K562 (cell line): ENCODE data around the gene TRANK1. TPM values are rescaled to one million over a fixed set of nuclear protein-coding genes. Genes with fewer than 3 reads are reported as not detected.

ENCODE experiments used
- ARID2 ChIP-seq: fragments of 450-650 bp; IDR thresholded peaks from 2 replicates; pipeline ENCODE4 v1.6.1; 2017; ENCODE audit warnings: antibody characterized with exemption, mild to moderate bottlenecking
- CBX1 ChIP-seq: sonication (generic); IDR thresholded peaks from 2 replicates; pipeline ENCODE4 v1.6.1; 2016; ENCODE audit warnings: antibody characterized with exemption, low read depth, mild to moderate bottlenecking
- CCAR2 ChIP-seq: fragments of 200-400 bp; formaldehyde crosslinking; IDR thresholded peaks from 2 replicates; pipeline ENCODE4 v1.6.1; 2017; ENCODE audit warnings: mild to moderate bottlenecking, low read depth, low read length
- CGGBP1 ChIP-seq: fragments of 250-450 bp; sonication (Bioruptor Pico); IDR thresholded peaks from 2 replicates; pipeline ENCODE4 v1.9.0; 2021; ENCODE audit warnings: mild to moderate bottlenecking
- CHD1 ChIP-seq: fragments of 200-600 bp; sonication (generic); IDR thresholded peaks from one replicate; pipeline ENCODE4 v1.6.1; 2012; ENCODE audit warnings: mild to moderate bottlenecking, moderate library complexity, low read length, inconsistent platforms
- E2F8 ChIP-seq: fragments of 450-650 bp; IDR thresholded peaks from 2 replicates; pipeline ENCODE4 v1.7.1; 2018; ENCODE audit warnings: mild to moderate bottlenecking, low read depth; ENCODE audit not compliant: partially characterized antibody
- ERF ChIP-seq: fragments of 450-650 bp; formaldehyde crosslinking; IDR thresholded peaks from 2 replicates; pipeline ENCODE4 v1.4.0; 2020; ENCODE audit warnings: mild to moderate bottlenecking, mixed read lengths
- FOXJ3 ChIP-seq: sonication (generic); formaldehyde crosslinking; IDR thresholded peaks from 2 replicates; pipeline ENCODE4 v1.4.0; 2020; ENCODE audit warnings: mild to moderate bottlenecking, missing genetic modification reagents
- JUND ChIP-seq, 2 experiments: IDR thresholded peaks; 2 replicates in 1 of 2; 3 replicates in 1 of 2; pipeline ENCODE4 v1.6.1; 2011; ENCODE audit warnings: borderline replicate concordance in 2 of 2, low read depth in 2 of 2, low read length in 2 of 2, improper control_type of control experiment in 1 of 2, missing biosample characterization in 1 of 2, missing genetic modification characterization in 1 of 2, missing genetic modification reagents in 1 of 2
- KDM5B ChIP-seq: fragments of 200-600 bp; sonication (generic); IDR thresholded peaks from 2 replicates; pipeline ENCODE4 v1.6.1; 2012; ENCODE audit warnings: low read depth, mild to moderate bottlenecking, moderate library complexity, low read length, control low read depth, inconsistent platforms; ENCODE audit not compliant: insufficient replicate concordance
- MAFK ChIP-seq: IDR thresholded peaks from 2 replicates; pipeline ENCODE4 v1.6.1; 2011; ENCODE audit warnings: low read length, improper control_type of control experiment
- MCM3 ChIP-seq: fragments of 450-650 bp; IDR thresholded peaks from 2 replicates; pipeline ENCODE4 v1.6.1; 2016
- MCM7 ChIP-seq, 2 experiments: fragments of 450-650 bp; IDR thresholded peaks; 2 replicates each; pipeline ENCODE4 v1.6.1; 2016 to 2018
- NFYB ChIP-seq: IDR thresholded peaks from 2 replicates; pipeline ENCODE4 v1.6.1; 2011; ENCODE audit warnings: mild to moderate bottlenecking, moderate library complexity; ENCODE audit not compliant: insufficient read length; ENCODE audit errors: extremely low read depth
- SIN3A ChIP-seq, 2 experiments: fragments of 150-350 bp in 1 of 2; IDR thresholded peaks; 2 replicates each; pipeline ENCODE4 v1.6.1; 2011 to 2016; ENCODE audit warnings: borderline replicate concordance in 2 of 2, low read depth in 2 of 2, low read length in 2 of 2, mild to moderate bottlenecking in 2 of 2, moderate library complexity in 2 of 2; ENCODE audit not compliant: control insufficient read depth in 1 of 2
- SIN3B ChIP-seq: fragments of 450-650 bp; IDR thresholded peaks from 2 replicates; pipeline ENCODE4 v1.6.1; 2017; ENCODE audit warnings: low read depth, mild to moderate bottlenecking, moderate library complexity
- SIRT6 ChIP-seq: IDR thresholded peaks from one replicate; pipeline ENCODE4 v1.6.1; 2012; ENCODE audit warnings: low read depth, mild to moderate bottlenecking, control low read depth, inconsistent platforms, low read length, moderate library complexity
- SREBF1 ChIP-seq: fragments of 150-350 bp; IDR thresholded peaks from 2 replicates; pipeline ENCODE4 v1.6.1; 2014; ENCODE audit warnings: antibody characterized with exemption, low read depth, low read length, borderline replicate concordance
- SRSF9 ChIP-seq: fragments of 200-400 bp; formaldehyde crosslinking; IDR thresholded peaks from 2 replicates; pipeline ENCODE4 v1.6.1; 2017; ENCODE audit warnings: low read depth, low read length, borderline replicate concordance
- THAP7 ChIP-seq: fragments of 250-450 bp; sonication (Bioruptor Pico); IDR thresholded peaks from 2 replicates; pipeline ENCODE4 v1.5.0; 2021
- TOE1 ChIP-seq, 2 experiments: fragments of 450-650 bp in 1 of 2; sonication (generic) in 1 of 2; formaldehyde crosslinking in 1 of 2; IDR thresholded peaks; 2 replicates each; pipeline versions ENCODE4 v1.7.1 to v1.8.0; 2016 to 2022; ENCODE audit warnings: borderline replicate concordance in 2 of 2, mild to moderate bottlenecking in 2 of 2, antibody characterized with exemption in 1 of 2, inconsistent platforms in 1 of 2, low read depth in 1 of 2, missing genetic modification reagents in 1 of 2, moderate library complexity in 1 of 2
- ZBTB26 ChIP-seq: fragments of 450-650 bp; formaldehyde crosslinking; IDR thresholded peaks from 2 replicates; pipeline ENCODE4 v1.4.0; 2022; ENCODE audit warnings: missing genetic modification characterization
- ZNF224 ChIP-seq: sonication (generic); formaldehyde crosslinking; IDR thresholded peaks from 2 replicates; pipeline ENCODE4 v1.8.0; 2022; ENCODE audit warnings: mild to moderate bottlenecking, missing genetic modification reagents
- ZNF668 ChIP-seq: fragments of 250-450 bp; sonication (Bioruptor Pico); IDR thresholded peaks from 2 replicates; pipeline ENCODE4 v1.8.0; 2022; ENCODE audit warnings: mild to moderate bottlenecking, inconsistent platforms
- ZZZ3 ChIP-seq: fragments of 450-650 bp; IDR thresholded peaks from 2 replicates; pipeline ENCODE4 v1.6.1; 2016; ENCODE audit warnings: antibody characterized with exemption, mild to moderate bottlenecking, moderate library complexity
- polyA plus RNA-seq, 8 experiments: library from polyadenylated mRNA; depleted of rRNA in 4 of 8; stranded (reverse) in 5 of 8; unstranded in 3 of 8; fragments of >200 nt; fragmentation: Nextera tagmentation in 2 of 8; fragmentation: Illumina TruSeq in 1 of 8; extraction: Ambion mirVana in 2 of 8; extraction: Trizol in 1 of 8; gene quantifications; 2 replicates each; pipeline versions ENCODE4 v1.2.1 to v1.2.3, GENCODE V29; 2011 to 2014; ENCODE audit warnings: inconsistent platforms in 1 of 8, missing spikeins in 1 of 8
- total RNA-seq, 7 experiments: library from RNA; depleted of rRNA in 6 of 7; stranded (reverse); fragments of >200 nt in 6 of 7; fragmentation: Illumina TruSeq in 2 of 7; extraction: Trizol in 2 of 7; gene quantifications; 2 replicates each; pipeline versions ENCODE4 v1.2.1 to v1.2.3, GENCODE V29; 2011 to 2021; ENCODE audit warnings: low replicate concordance in 1 of 7

TRANK1 gene
- total and polyA plus RNA-seq, 9 of the 15 experiments (the other 6 are each of a cell fraction or from before 2014, with no cell fraction given), result 0.41 to 5.3 (median 2.1) TPM

DNA sequence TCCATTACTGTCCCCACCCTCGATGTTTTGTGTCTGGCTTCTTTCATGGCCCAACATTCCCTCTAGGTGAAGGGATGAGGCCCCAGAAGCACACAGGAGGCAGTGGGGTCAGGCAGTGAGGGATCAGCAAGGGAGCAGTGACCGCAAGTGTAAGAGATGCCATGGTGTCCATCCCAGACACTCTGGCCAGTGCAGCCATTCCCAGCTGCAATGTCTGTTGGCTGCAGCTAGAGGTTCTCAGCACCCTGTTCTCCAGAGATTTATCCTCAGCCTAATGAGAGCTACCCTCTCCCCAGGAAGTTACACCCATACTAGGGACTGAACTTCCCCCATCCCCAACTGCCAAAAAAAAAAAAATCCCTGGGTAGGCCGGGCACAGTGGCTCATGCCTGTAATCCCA lies 40.2 kb downstream of the TRANK1 start (continued):
- TF ChIP-seq MAFK (no peak), ZZZ3 (no peak), CBX1 (no peak), SRSF9 (no peak), ERF (CRISPR knock-in tag) (no peak), ZNF224 (CRISPR knock-in tag) (no peak), MCM3 (no peak), FOXJ3 (CRISPR knock-in tag) (no peak), TOE1 (IDR thresholded peaks at IDR 0.05; ENCODE audit: borderline replicate concordance) (no peak), TOE1 (CRISPR knock-in tag; IDR thresholded peaks at IDR 0.05; ENCODE audit: borderline replicate concordance, low read depth) (no peak), CCAR2 (no peak), KDM5B (no peak), ARID2 (peak; percentile 23; the same call in 1 of the 2 replicates), ZNF668 (CRISPR knock-in tag) (no peak), SREBF1 (no peak), THAP7 (CRISPR knock-in tag) (no peak), JUND (IDR thresholded peaks at IDR 0.05; ENCODE audit: borderline replicate concordance, low read depth, low read length) (0 out of 2 replicates have a peak, but pooled peaks have one; percentile 22), JUND (tag; IDR thresholded peaks at IDR 0.05; ENCODE audit: borderline replicate concordance, low read depth, low read length) (no peak; the same call in 2 of the 3 replicates), CGGBP1 (CRISPR knock-in tag) (no peak), CHD1 (no peak), ZBTB26 (CRISPR knock-in tag) (no peak), SIN3B (no peak), SIN3A (IDR thresholded peaks at IDR 0.05; ENCODE audit: borderline replicate concordance in 2 of 2, control insufficient read depth in 1 of 2, low read depth in 2 of 2, low read length in 2 of 2) (no peak), SIRT6 (no peak), E2F8 (no peak), MCM7 (IDR thresholded peaks at IDR 0.05) (no peak), NFYB (no peak)
